C4-2B (cell line): Measurements from ENCODE around the gene TAPBPL.

Source experiments
- ZFX ChIP-seq: fragments of 450-650 bp; IDR thresholded peaks from 2 replicates; pipeline ENCODE4 v1.6.1; 2017
- TF ChIP-seq, protein P1 (sequence below): fragments of 450-650 bp; conservative IDR thresholded peaks from 2 replicates; pipeline ENCODE4 v1.5.1; 2017; ENCODE audit warnings: mild to moderate bottlenecking

- TF ChIP-seq, protein P1, sequence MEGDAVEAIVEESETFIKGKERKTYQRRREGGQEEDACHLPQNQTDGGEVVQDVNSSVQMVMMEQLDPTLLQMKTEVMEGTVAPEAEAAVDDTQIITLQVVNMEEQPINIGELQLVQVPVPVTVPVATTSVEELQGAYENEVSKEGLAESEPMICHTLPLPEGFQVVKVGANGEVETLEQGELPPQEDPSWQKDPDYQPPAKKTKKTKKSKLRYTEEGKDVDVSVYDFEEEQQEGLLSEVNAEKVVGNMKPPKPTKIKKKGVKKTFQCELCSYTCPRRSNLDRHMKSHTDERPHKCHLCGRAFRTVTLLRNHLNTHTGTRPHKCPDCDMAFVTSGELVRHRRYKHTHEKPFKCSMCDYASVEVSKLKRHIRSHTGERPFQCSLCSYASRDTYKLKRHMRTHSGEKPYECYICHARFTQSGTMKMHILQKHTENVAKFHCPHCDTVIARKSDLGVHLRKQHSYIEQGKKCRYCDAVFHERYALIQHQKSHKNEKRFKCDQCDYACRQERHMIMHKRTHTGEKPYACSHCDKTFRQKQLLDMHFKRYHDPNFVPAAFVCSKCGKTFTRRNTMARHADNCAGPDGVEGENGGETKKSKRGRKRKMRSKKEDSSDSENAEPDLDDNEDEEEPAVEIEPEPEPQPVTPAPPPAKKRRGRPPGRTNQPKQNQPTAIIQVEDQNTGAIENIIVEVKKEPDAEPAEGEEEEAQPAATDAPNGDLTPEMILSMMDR = no peak
- TF ChIP-seq ZFX = no peak
Measured at GRCh38 chr12:6444704-6445688, 6.8 kb upstream of the TAPBPL start, which contains the start of gene CD27.
